ENCODE data around the gene PAK4.

The PAK4 gene

DNA sequence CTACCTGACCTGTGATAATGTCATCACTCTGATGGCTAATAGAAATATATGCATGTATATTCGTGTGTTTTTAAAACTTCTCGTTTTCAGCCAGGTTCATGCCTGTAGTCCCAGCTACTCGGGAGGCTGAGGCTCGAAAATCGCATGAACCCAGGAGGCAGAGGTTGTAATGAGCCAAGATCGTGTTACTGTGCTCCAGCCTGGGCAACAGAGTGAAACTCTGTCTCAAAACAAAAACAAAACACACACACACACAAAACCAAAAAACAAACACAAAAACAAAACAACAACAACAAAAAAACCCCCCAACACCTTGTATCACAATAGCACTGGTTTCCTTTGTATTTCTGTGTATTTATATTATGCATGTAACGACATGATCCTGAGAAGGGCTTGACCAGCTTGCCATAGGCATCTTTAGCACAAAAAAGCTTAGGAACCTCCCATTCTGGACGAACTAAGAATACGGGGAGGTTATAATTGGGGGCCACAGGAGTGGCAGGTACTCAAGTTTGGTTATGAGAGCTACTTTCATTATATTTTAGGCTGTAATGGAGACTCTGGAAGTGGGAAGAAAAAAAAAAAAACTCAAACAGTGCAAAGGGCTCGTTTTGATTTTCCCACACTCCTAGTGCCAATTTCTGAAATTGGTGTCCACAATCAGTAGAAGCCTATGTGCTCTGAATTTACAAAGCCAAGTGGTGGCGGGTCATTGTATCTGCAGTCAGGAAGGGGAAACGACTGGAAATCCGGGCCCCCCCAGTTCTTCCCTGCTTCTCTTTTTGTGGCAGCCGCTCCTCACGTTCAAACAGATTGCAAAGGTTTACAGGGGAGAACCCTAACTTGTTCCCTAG, 42.6 kb upstream of the PAK4 start:
- no peak for DNase-seq (ENCODE audit: extremely low spot score)
- POLR2A ChIA-PET = no interaction called here
- TF ChIP-seq, protein P1, sequence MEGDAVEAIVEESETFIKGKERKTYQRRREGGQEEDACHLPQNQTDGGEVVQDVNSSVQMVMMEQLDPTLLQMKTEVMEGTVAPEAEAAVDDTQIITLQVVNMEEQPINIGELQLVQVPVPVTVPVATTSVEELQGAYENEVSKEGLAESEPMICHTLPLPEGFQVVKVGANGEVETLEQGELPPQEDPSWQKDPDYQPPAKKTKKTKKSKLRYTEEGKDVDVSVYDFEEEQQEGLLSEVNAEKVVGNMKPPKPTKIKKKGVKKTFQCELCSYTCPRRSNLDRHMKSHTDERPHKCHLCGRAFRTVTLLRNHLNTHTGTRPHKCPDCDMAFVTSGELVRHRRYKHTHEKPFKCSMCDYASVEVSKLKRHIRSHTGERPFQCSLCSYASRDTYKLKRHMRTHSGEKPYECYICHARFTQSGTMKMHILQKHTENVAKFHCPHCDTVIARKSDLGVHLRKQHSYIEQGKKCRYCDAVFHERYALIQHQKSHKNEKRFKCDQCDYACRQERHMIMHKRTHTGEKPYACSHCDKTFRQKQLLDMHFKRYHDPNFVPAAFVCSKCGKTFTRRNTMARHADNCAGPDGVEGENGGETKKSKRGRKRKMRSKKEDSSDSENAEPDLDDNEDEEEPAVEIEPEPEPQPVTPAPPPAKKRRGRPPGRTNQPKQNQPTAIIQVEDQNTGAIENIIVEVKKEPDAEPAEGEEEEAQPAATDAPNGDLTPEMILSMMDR (IDR thresholded peaks at IDR 0.05; ENCODE audit: control extremely low read depth, extremely low read depth, low read depth, missing control alignments) = no peak
- CTCF ChIA-PET = interaction anchor here (1.0 to 1.4 kb wide), 3 partner anchors 17 to 27 kb away, joined by 3 to 4 read pairs (median 3); no protein-coding TSS in a partner anchor

DNA sequence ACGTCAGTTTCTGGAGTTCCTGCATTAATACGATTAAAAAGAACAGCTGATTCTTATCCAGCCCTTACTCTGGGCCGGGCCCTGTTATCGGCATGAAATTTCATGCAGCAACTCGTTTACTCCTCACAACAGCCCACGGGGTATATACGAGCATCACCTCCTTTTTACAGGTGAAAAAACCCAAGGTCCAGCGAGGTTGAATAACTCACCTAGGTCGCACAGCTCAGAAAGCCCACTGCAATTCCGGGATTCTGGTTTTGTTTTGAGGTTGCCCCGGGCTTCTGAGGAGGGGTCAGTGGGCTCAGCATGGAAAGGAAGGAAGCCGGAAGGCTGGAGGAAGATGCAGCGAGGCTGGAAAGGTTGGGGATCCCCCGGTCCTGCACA, 42.0 kb upstream of the PAK4 start:
- CTCF ChIA-PET = interaction anchor here (1.4 kb wide), 1 partner anchor 26 kb away, joined by 4 read pairs; no protein-coding TSS in a partner anchor
- no peak for DNase-seq (ENCODE audit: extremely low spot score)
- TF ChIP-seq, protein P1 (IDR thresholded peaks at IDR 0.05; ENCODE audit: control extremely low read depth, extremely low read depth, low read depth, missing control alignments) = no peak
- POLR2A ChIA-PET = no interaction called here

- DNase-seq (ENCODE audit: extremely low spot score) = no peak
- CTCF ChIA-PET = no interaction called here
- TF ChIP-seq, protein P1 (IDR thresholded peaks at IDR 0.05; ENCODE audit: control extremely low read depth, extremely low read depth, low read depth, missing control alignments) = no peak
- POLR2A ChIA-PET = no interaction called here
These were observed 41.4 kb upstream of the PAK4 start, which contains the start of gene ACP7 for GRCh38 chr19:39083983-39084731. TSS of gene ACP7 (plus strand) at chr19:39084368. CDS start at chr19:39085270, 902 bp downstream.

GRCh38 chr19:39084732-39085080, 40.9 kb upstream of the PAK4 start:
- TF ChIP-seq, protein P1 (IDR thresholded peaks at IDR 0.05; ENCODE audit: control extremely low read depth, extremely low read depth, low read depth, missing control alignments) = no peak
- CTCF ChIA-PET = no interaction called here
- POLR2A ChIA-PET = no interaction called here
- no peak for DNase-seq (ENCODE audit: extremely low spot score)

GRCh38 chr19:39085392-39085791, 40.2 kb upstream of the PAK4 start:
- DNase-seq (ENCODE audit: extremely low spot score) = no peak
- TF ChIP-seq, protein P1 (IDR thresholded peaks at IDR 0.05; ENCODE audit: control extremely low read depth, extremely low read depth, low read depth, missing control alignments) = no peak
- POLR2A ChIA-PET = no interaction called here
- CTCF ChIA-PET = interaction anchor here (1.5 to 1.9 kb wide), 2 partner anchors 24 to 34 kb away, joined by 5 read pairs; no protein-coding TSS in a partner anchor

DNA sequence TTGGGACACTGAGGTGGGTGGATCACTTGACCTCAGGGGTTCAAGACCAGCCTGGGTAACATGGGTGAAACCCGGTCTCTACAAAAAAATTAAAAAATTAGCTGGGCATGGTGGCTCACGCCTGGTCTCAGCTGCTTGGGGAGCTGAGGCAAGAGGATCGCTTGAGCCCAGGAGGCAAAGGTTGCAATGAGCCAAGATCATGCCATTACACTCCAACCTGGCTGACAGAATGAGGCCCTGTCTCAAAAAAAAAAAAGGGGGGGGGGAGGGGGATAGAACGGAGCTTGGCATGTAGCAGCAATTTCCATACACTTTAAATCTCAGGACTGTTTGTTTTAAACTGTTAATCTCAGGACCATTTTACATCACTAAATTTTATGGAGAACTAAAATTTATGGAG, 39.2 kb upstream of the PAK4 start:
- POLR2A ChIA-PET = no interaction called here
- CTCF ChIA-PET = interaction anchor here (1.5 to 1.9 kb wide), 2 partner anchors 23 to 35 kb away, joined by 5 read pairs; no protein-coding TSS in a partner anchor
- TF ChIP-seq, protein P1 (IDR thresholded peaks at IDR 0.05; ENCODE audit: control extremely low read depth, extremely low read depth, low read depth, missing control alignments) = no peak

More for the DNA sequence above, 39.2 kb upstream of the PAK4 start:
- DNase-seq (ENCODE audit: extremely low spot score) = no peak

Data from GM10248 (cell line).